ENCODE data around the gene ART4. TPM values are rescaled to one million over a fixed set of nuclear protein-coding genes. Genes with fewer than 3 reads are reported as not detected.
A peak's percentile ranks its signal among the peaks of the same experiment; 100 is the strongest.

Gene ART4
- not detected for total RNA-seq (2021; ENCODE audit: unreplicated experiment)
- polyA plus RNA-seq (2012; ENCODE audit: insufficient read length) = not detected
- percentile 10 among the genes with signal in this experiment for Bru-seq, nascent RNA
- BruChase-seq, experiment 1, labeled RNA remaining after a 2-hour chase = percentile 12 among the genes with signal in this experiment
- percentile 5 among the genes with signal in this experiment for BruChase-seq, experiment 2, labeled RNA remaining after a 6-hour chase
- long read RNA-seq = 0 reads

GRCh38 chr12:14843425-14843887 lies at the start of gene ART4:
Gene ART4 (minus strand): TSS chr12:14843526. CDS start chr12:14843113, 413 bp downstream.
- no peak for ATAC-seq

More at GRCh38 chr12:14843425-14843887, at the start of gene ART4:
- no peak within 1 kb of the TSS for H3K27ac ChIP-seq (ENCODE audit: low read length)
- intact Hi-C loops (cut with micrococcal nuclease; ENCODE audit: unreplicated experiment) = loop anchor here (10.0 kb wide), 1 partner anchor 381 kb away; the partner anchor contains the start of gene RERG
- POLR2A ChIA-PET = no interaction called here
- no peak within 1 kb of the TSS for H3K4me3 ChIP-seq (ENCODE audit: low read depth in 2 of 2, low read length in 2 of 2)
- no TSS peak for BruUV-seq (replicated peaks)
- no peaks in the 10 kb centered on the region for H3K9me3 ChIP-seq (ENCODE audit: control insufficient read depth, insufficient read depth, low read depth, low read length)
- no peaks in the 10 kb centered on the region for H3K36me3 ChIP-seq (ENCODE audit: control insufficient read depth, insufficient read depth, low read length)
- DNase-seq (ENCODE audit: low read depth, low spot score) = no peak
- H3K4me1 ChIP-seq (ENCODE audit: control insufficient read depth, insufficient read depth, low read length) = no peaks in the 10 kb centered on the region
- no peaks in the 10 kb centered on the region for H3K27me3 ChIP-seq (ENCODE audit: control insufficient read depth, insufficient read depth, low read length)
- TF ChIP-seq REST (IDR thresholded peaks at IDR 0.05; ENCODE audit: insufficient read depth in 1 of 2, low read depth in 2 of 2, low read length in 1 of 2) (no peak), POLR2AphosphoS5 (IDR thresholded peaks at IDR 0.05; ENCODE audit: low read depth, low read length) (no peak), SIN3A (IDR thresholded peaks at IDR 0.05; ENCODE audit: borderline replicate concordance, insufficient read depth, low read depth, low read length) (no peak), TCF7L2 (IDR thresholded peaks at IDR 0.05; ENCODE audit: low read depth, low read length) (no peak), CTCF (IDR thresholded peaks at IDR 0.05) (no peak)
- in situ Hi-C loops (cut with HindIII; ENCODE audit: low pct_unique_long_range_greater_than_20kb, low sequenced_read_pairs) = no loop called here
- CTCF ChIA-PET = no interaction called here

Measured in Panc1 (cell line).